ACC112 (cell line): ENCODE results near the gene NANOS3.

Experiments used
- H2AFZ ChIP-seq: fragments of 200-600 bp; sonication (generic); one replicate; pipeline ENCODE4 v1.6.0; 2017; ENCODE audit warnings: antibody characterized with exemption, low read length; ENCODE audit not compliant: unreplicated experiment
- H3K27ac ChIP-seq: fragments of 200-600 bp; sonication (generic); 2 replicates; pipeline ENCODE4 v1.5.1; 2014; ENCODE audit warnings: low read depth, mild to moderate bottlenecking, antibody characterized with exemption, low read length, moderate library complexity
- H3K27me3 ChIP-seq: fragments of 200-600 bp; sonication (generic); 2 replicates; pipeline ENCODE4 v1.6.1; 2014; ENCODE audit warnings: mild to moderate bottlenecking, antibody characterized with exemption, low read length, moderate library complexity, mixed read lengths; ENCODE audit not compliant: insufficient read depth
- H3K36me3 ChIP-seq: fragments of 200-600 bp; sonication (generic); 2 replicates; pipeline ENCODE4 v1.6.1; 2016; ENCODE audit warnings: mild to moderate bottlenecking, antibody characterized with exemption, low read length, moderate library complexity, mixed read lengths; ENCODE audit not compliant: insufficient read depth
- H3K4me1 ChIP-seq: fragments of 200-600 bp; sonication (generic); one replicate; pipeline ENCODE4 v1.6.1; 2016; ENCODE audit warnings: low read length, mixed read lengths; ENCODE audit not compliant: insufficient read depth, unreplicated experiment, control insufficient read depth
- H3K4me3 ChIP-seq: fragments of 200-600 bp; sonication (generic); 2 replicates; pipeline ENCODE4 v1.5.1; 2014; ENCODE audit warnings: mild to moderate bottlenecking, low read depth, low read length
- H3K79me2 ChIP-seq: fragments of 200-600 bp; sonication (generic); one replicate; pipeline ENCODE4 v1.6.0; 2016; ENCODE audit warnings: low read length; ENCODE audit not compliant: control insufficient read depth, unreplicated experiment, insufficient read depth

Gene NANOS3

GRCh38 chr19:13876834-13877233, at the start of gene NANOS3:
TSS of gene NANOS3 (plus strand) at chr19:13877134. CDS start at chr19:13877249, 115 bp downstream.
- no peaks in the 10 kb centered on the region for H3K36me3 ChIP-seq
- no peaks in the 10 kb centered on the region for H3K27me3 ChIP-seq
- H3K4me3 ChIP-seq: no peak within 1 kb of the TSS
- no peak within 1 kb of the TSS for H3K27ac ChIP-seq
- no peak within 1 kb of the TSS for H2AFZ ChIP-seq
- peaks cover 16% of the 10 kb centered on the region for H3K4me1 ChIP-seq
- H3K79me2 ChIP-seq: no peaks in the 10 kb centered on the region

DNA sequence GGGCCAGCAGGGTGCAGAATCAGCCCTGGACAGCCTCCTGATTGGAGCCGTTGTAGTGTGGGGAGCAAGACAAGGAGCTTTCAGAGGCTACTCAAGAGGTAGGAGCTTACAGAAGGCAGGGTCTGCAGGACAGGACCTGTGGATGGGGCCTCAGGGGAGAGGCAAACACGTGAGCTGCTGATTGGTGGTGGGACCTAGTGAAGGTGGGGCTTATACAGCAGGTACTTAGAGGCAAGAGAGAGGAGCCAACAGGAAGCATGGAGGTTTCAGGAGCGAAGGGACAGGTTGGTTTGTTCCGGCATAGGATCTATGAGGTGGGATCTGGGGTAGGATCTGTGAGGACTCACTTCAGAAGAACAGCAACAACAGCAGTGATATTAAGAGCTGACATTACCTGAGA, 49.3 kb upstream of the NANOS3 start:
- H3K4me3 ChIP-seq: no peak overlapping the region
- no peaks in the 10 kb centered on the region for H3K27me3 ChIP-seq
- no peak overlapping the region for H3K27ac ChIP-seq
- H3K36me3 ChIP-seq: peaks cover 13% of the 10 kb centered on the region; the same call in 1 of the 2 replicates
- no peaks in the 10 kb centered on the region for H3K79me2 ChIP-seq
- no peak overlapping the region for H2AFZ ChIP-seq
- no peaks in the 10 kb centered on the region for H3K4me1 ChIP-seq

DNA sequence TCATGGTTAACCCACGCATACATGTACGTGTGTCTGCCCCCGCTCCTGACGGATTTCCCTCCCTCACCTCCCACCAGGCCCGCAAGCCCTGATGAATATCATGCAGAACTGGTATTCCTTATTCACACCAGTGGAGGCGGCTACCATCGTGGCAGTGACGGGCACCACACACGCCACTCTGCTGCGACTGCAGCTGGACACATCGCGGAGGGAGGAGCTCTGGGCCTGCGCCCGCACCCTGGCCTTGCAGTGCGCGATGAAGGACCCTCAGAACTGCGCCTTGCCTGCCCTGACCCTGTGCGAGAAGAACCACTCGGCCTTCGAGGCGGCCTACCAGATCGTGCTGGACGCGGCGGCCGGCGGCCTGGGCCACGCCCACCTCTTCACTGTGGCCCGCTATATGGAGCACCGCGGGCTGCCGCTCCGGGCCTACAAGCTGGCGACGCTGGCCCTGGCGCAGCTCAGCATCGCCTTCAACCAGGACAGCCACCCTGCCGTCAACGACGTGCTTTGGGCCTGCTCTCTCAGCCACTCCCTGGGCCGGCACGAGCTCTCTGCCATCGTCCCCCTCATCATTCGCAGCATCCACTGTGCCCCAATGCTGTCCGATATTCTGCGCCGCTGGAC, 46.7 kb upstream of the NANOS3 start:
- peaks cover 11% of the 10 kb centered on the region for H3K4me1 ChIP-seq
- H3K4me3 ChIP-seq: no peak overlapping the region
- H3K36me3 ChIP-seq: peaks cover 17% of the 10 kb centered on the region; the same call in 1 of the 2 replicates
- no peaks in the 10 kb centered on the region for H3K27me3 ChIP-seq
- H3K79me2 ChIP-seq: peaks cover 5% of the 10 kb centered on the region
- H2AFZ ChIP-seq: no peak overlapping the region
- H3K27ac ChIP-seq: no peak overlapping the region

- no peaks in the 10 kb centered on the region for H3K27me3 ChIP-seq
- no peak overlapping the region for H3K4me3 ChIP-seq
- peaks cover 14% of the 10 kb centered on the region for H3K4me1 ChIP-seq
- H3K79me2 ChIP-seq: peaks cover 9% of the 10 kb centered on the region
- H3K27ac ChIP-seq: no peak overlapping the region
- no peak overlapping the region for H2AFZ ChIP-seq
- peaks cover 13% of the 10 kb centered on the region; the same call in 1 of the 2 replicates for H3K36me3 ChIP-seq
Observed at GRCh38 chr19:13830741-13831536, 46.0 kb upstream of the NANOS3 start.

DNA sequence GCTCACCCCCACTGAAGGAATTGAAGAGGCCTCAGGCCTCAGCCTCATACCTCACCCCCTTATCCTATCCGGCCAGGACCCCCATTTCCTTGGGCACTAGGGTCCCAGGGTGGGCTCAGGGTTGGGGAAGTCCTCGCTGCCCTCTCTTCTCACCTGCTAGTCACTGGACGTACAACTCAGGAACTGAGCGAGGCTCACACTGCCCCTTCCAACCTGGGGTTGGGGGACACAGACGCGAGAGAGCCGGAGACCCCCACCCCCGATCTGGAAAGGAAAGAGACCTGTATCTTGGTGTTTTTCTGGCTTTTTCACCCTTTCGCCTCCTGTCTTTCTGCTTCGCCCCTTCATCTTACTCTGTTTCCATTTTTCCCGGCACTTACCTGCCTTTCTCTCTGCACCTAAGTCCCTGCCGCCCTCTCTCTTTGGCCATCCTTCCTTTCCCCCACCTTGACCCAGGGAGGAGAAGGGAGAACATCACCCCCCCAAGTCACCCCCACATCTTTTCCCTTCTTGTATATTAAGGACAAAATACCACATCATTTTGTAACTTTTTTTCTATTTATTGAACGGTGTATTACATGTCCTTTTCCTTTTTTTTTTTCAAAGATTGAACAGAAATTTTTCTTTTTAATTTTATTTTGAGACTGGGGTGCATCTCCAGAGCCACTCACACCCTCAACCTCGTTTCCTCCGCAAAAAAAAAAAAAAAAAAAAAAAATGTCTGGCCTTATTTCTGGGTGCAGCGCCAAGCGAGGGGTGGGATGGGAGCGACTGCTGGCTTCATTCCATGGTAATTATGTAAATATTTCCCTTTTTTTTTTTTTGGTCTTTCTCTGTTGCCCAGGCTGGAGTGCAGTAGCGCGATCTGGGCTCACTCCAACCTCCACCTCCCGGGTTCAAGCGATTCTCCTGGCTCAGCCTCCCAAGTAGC, 45.1 kb upstream of the NANOS3 start:
- H3K27ac ChIP-seq: no peak overlapping the region
- peaks cover 23% of the 10 kb centered on the region for H3K4me1 ChIP-seq
- H3K4me3 ChIP-seq: no peak overlapping the region
- H3K79me2 ChIP-seq: peaks cover 17% of the 10 kb centered on the region
- H3K27me3 ChIP-seq: no peaks in the 10 kb centered on the region
- H2AFZ ChIP-seq: no peak overlapping the region
- peaks cover 14% of the 10 kb centered on the region; the same call in 1 of the 2 replicates for H3K36me3 ChIP-seq

- H3K79me2 ChIP-seq: peaks cover 31% of the 10 kb centered on the region
- 0 out of 2 replicates have a peak overlapping the region, but pooled peaks have one; percentile 20 for H3K4me3 ChIP-seq
- no peaks in the 10 kb centered on the region for H3K27me3 ChIP-seq
- H3K36me3 ChIP-seq: peaks cover 19% of the 10 kb centered on the region; the same call in 1 of the 2 replicates
- peaks cover 35% of the 10 kb centered on the region for H3K4me1 ChIP-seq
- peak overlapping the region; percentile 79 for H3K27ac ChIP-seq
- no peak overlapping the region for H2AFZ ChIP-seq
Observed at GRCh38 chr19:13833330-13834243, 43.3 kb upstream of the NANOS3 start.

- Histone ChIP-seq H3K27ac (peak overlapping the region; percentile 79), H3K27me3 (no peaks in the 10 kb centered on the region), H2AFZ (no peak overlapping the region), H3K36me3 (peaks cover 20% of the 10 kb centered on the region; the same call in 1 of the 2 replicates), H3K4me3 (0 out of 2 replicates have a peak overlapping the region, but pooled peaks have one; percentile 20), H3K4me1 (peaks cover 43% of the 10 kb centered on the region), H3K79me2 (peaks cover 39% of the 10 kb centered on the region)
Observed at GRCh38 chr19:13834244-13835069, 42.5 kb upstream of the NANOS3 start.

DNA sequence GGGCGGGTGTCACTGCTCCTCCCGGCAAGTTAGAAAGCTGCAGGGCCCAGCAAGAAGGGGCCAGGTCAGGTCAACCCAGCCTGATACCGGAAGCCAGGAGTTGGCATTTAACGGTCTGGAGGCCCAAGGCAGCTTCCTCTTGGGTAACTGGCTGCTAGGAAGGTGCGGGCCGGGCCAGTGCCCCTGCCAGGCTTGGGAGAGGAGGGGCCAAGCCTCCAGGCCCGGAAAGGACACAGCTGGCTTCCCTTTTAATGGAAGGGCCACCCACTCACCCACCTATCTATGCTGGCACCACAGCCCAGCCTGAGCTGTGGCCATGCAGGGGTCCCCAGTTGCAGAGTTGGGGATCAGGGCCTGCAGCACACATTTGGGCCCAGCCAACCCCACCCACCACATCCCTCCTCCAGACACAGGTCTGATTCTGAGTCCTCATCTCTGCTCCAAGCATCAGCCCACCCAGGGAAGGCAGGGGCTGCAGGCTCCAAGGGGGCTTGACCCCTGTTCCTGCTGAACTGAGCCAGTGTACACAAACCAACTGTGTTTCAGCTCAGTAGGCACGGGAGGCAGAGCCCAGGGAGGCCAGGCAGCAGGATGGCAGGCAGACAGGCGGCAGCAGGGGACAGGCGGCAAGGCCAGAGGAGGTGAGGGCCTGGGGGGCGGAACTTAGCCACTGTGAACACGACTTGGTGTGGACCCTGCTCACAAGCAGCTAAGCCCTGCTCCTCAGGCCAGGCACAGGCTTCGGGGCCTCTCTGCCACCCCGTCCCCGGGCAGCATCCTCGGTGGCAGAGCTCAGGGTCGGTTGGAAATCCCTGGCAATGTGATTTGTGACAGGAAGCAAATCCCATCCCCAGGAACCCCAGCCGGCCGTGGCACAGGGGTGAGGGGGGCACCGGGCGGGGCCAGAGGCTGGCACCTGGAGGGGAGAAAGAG, 40.9 kb upstream of the NANOS3 start:
- H3K4me1 ChIP-seq: peaks cover 43% of the 10 kb centered on the region
- no peaks in the 10 kb centered on the region for H3K27me3 ChIP-seq
- H3K36me3 ChIP-seq: peaks cover 24% of the 10 kb centered on the region; the same call in 1 of the 2 replicates
- H3K27ac ChIP-seq: peak overlapping the region; percentile 79
- no peak overlapping the region for H3K4me3 ChIP-seq
- H2AFZ ChIP-seq: no peak overlapping the region
- peaks cover 55% of the 10 kb centered on the region for H3K79me2 ChIP-seq
